NCI-H446 treated with DMSO at 0.1 percent for 48 hours (cell line): ENCODE data around the gene CDKAL1.
"Not testable (repeated sequence)": the region's sequence is repeated elsewhere in the genome, so short reads cannot be mapped to it uniquely, and the experiment has no call there.

Source experiments
- DNase-seq: peaks from one replicate; lab custom pipeline; 2025; lab: John Stamatoyannopoulos, UW

The CDKAL1 gene

GRCh38 chr6:20554326-20554725 lies 20.1 kb downstream of the CDKAL1 start:
- DNase-seq = no peak

DNA sequence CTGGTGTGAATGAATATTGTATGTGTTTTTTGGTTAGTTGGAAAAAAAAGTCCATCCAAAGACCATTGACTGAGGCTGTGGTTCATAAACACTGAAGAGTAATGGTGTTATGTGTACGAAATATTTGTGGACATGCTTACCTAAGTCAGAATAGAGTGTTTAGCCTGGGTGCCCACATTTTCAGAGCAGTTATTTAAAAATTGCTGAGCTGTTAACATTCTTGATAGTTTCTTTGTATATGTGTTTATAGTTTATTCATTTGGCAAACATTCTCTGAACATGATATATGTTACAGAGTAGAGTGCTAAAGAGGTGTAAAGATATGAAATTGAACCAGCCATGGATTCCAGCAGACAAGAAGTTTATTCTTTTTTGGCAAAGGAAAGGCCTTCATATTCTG lies 20.6 kb downstream of the CDKAL1 start:
- DNase-seq = no peak

DNA sequence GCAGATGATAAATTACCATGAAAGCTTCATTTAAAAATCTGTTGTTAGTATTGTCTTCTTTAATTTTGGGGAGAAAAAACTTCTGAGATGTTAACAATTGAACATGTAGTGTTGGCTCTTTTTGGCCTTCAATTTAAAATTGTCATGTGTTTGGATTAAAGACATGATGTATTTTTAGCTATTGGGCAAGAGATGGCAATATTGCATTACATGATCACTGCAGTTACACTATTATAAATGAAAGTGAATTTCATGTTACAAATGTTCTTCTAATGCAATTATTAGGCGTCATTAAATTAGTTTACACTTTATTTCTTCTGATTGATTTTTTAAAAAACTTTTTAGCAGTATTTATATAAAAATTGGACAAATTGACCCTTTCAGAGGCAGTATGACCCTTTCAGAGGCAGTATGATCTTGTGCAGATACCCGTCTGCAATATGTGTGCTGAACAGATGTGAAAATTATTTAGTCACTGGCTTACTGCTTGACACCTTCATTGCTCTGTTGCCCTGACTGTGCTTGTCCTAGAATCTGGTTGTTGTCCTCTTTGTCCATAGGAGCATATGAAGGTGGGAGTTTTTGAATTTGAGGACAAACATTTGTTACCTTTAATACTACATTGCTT lies 25.8 kb downstream of the CDKAL1 start:
- peak; percentile 46 for DNase-seq

GRCh38 chr6:20563377-20563776 lies 29.1 kb downstream of the CDKAL1 start:
- DNase-seq = no peak

DNA sequence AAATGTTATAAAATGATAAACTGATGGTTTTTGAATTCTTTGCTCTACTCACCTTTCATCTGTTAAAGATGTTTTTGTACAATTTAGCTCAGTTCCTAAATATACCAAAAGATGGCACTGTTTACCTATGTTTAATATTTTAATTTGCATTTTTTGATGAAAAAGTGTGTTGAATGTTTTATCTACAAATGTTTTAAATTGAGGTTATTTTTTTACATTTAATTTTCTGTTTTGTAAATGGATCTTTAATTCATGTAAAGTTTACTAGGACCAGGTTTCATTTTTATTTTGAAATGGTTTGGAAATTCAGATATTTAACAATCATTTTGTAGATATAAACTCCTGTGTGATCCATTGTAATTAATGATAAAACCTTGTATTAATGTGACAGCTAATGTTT lies 30.0 kb downstream of the CDKAL1 start:
- DNase-seq = no peak

DNA sequence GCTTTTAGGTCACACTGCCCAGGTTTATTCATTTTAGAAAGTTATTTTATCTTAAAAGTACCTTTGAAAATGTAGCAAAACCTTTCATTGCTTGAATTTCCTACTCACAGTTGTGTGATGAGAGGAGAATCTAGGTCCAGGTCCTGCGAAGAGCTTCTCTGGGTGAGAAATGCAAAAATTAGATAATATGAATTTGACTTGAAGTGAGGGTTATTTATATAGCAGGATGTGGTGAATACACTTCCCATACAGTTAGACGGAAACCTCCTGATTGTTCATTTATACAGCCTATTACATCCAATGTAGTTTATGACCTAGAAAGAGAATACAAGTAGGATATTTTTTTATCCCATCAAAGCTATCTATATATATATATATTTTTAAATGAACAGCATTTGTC lies 30.5 kb downstream of the CDKAL1 start:
- peak; percentile 74 for DNase-seq

- no peak for DNase-seq
Observed at GRCh38 chr6:20565342-20565741, 31.1 kb downstream of the CDKAL1 start.

GRCh38 chr6:20566109-20566508 lies 31.9 kb downstream of the CDKAL1 start:
- no peak for DNase-seq

GRCh38 chr6:20569000-20569610 lies 34.8 kb downstream of the CDKAL1 start:
- peak; percentile 53 for DNase-seq

DNA sequence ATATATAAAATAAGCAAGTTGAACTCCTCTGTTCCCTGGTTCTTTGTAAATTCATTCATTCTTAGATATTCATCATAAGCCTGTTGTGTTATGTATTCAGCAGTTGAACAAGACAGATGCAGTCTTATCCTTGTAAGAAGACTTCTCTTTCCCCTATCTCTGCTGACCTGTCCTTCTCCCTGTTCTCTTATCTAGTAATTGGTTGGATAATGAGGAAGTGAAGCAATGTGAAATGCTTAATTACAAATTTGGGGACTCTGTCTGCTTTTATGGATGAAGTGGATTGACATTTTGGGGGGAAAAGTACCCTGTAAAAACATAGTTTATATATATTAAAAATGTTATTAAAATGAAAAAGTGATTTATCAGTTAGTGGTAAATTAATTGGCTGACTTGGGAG lies 37.0 kb downstream of the CDKAL1 start:
- DNase-seq = no peak

- no peak for DNase-seq
Observed at GRCh38 chr6:20572288-20572687, 38.0 kb downstream of the CDKAL1 start.

GRCh38 chr6:20572940-20573339 lies 38.7 kb downstream of the CDKAL1 start:
- no peak for DNase-seq

DNA sequence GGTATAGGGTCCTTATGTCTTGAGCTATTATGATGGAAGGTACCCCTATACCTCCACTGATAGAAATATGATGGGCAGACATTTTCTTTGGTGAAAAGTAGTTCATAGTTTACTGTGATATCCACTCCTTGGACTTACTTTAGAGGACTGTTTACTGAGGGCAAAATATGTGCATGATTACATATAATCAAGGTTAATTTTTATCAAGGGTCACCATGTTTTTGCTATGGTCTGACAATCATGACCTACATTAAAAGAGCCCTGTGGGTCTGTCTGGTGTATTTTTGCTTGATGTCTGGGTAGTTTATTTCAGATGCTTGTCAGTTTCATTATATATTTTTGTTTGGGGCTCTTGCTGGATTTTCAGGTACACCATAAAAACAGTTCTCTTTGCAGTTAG lies 40.1 kb downstream of the CDKAL1 start:
- no peak for DNase-seq

DNA sequence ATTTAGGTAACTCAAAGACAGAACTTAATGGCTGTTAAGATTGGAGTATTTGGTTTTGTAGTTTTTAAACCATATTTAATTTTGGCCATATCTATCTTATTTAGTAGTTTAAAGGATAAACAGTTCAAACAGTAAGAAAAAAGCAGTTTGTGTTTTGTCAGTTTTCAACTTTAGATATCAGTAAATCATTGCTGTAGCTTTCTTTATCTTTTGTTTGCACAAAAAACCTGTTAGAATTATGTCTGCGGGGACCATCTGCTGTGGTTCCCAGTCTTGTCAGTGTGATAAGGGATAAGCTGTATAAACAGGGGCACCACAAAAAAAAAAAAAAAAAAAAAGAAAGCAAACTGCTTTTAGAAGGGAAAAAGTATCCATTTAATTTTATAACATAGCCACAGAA lies 40.9 kb downstream of the CDKAL1 start:
- no peak for DNase-seq

- DNase-seq = no peak
Observed at GRCh38 chr6:20575704-20576451, 41.6 kb downstream of the CDKAL1 start.

DNA sequence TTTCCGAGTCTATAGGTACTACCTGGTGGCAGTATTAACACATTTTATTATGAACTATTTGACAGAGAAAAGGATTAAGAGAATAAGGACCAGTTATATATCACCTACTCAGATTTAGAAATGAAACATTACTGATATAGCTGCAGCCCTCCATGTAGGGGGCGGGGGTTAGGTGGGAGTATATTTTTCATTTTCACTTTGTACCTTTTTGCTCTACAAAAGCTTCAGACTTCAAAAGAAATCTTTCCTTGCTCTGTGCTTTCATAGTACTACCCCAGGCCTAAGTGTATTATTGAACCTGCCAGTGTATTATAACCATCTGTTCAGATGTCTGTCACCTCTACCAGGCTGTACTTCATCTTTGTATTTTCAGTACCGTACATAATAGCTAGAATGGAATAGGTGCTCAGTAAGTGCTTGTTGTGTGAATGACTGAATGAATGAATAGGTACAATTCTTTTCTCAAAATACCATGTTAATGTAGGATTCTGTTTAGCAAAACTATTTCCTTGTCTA lies 43.0 kb downstream of the CDKAL1 start:
- DNase-seq = no peak

GRCh38 chr6:20581070-20581469 lies 46.8 kb downstream of the CDKAL1 start:
- DNase-seq = no peak

DNA sequence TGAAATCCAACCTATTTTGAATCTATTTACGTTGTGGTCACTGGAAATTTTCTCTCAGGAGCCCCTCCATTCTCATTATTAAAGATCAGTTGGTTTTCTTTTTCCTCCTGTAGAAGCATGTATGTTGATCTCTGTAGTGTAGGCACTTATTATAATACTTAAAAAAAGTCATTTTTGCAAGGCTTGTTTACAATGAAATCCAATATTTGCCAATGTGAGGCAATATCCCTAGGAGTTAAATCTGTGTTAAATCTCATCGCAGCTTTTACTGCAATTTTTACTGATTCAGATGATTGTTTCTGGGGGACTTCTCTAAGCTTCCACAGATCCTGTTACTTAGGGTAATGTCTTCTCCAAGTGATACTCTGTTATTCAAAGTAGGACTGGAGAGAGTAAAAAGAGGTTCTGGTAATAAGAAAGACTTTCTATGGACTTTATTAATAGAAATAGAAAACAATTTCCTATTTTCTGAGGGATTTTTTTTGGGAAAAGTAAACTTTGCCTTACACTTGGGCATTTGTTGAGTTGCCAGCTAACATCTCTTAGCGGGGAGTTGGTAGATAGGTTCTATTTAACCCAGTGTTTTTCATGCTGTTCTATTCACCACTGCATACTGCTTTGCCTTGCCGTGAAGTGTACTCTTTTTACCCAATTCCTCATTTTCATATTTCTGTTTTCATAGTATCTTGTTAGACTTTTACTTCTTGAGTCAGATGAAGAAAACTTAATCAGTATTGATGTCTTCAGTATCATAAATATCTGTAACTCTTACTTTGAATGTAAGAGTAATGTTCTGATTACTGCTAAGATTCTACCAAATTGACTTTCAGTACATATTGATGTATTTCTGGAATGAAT lies 48.6 kb downstream of the CDKAL1 start:
- DNase-seq = no peak

DNA sequence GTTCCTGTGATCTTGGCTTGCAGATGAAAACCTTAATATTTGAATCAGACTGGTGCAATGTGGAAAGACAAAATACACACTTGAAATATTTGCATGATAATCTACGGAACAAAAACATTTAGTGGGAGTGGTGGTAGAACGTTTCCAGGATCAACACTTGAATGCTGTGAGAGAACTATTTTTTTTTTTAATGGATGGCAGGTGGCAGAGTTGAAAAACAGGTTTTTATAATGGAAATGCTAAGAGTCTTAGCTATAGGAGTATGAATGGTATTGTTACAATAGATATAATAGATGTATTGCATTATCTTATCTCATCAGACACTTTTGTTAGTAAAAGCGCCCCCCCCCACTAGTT lies 49.2 kb downstream of the CDKAL1 start:
- no peak for DNase-seq

- no peak for DNase-seq
Observed at GRCh38 chr6:20584100-20584731, 50.0 kb downstream of the CDKAL1 start.

GRCh38 chr6:20589266-20589665 lies 55.0 kb downstream of the CDKAL1 start:
- DNase-seq = no peak

DNA sequence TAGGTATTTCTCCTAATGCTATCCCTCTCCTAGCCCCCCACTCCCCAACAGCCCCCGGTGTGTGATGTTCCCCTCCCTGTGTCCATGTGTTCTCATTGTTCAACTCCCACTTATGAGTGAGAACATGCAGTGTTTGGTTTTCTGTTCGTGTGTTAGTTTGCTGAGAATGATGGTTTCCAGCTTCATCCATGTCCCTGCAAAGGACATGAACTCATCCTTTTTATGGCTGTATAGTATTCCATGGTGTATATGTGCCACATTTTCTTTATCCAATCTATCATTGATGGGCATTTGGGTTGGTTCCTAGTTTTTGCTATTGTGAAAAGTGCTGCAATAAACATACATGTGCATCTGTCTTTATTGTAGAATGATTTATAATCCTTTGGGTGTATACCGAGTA lies 56.2 kb downstream of the CDKAL1 start:
- not testable (repeated sequence) for DNase-seq
